GM12878 (cell line): Measurements from ENCODE around the gene POU2AF2. TPM values are rescaled to one million over a fixed set of nuclear protein-coding genes. Genes with fewer than 3 reads are reported as not detected.

Experiments
- ATAC-seq: fragments of 200-7000 bp; cut with Tn5 transposase; 3 replicates; pipeline ENCODE4 v1.9.1; 2020; ENCODE audit warnings: mild to moderate bottlenecking, moderate library complexity
- BruUV-seq: library from RNA; stranded (reverse); fragments of 400-500 nt; replicated peaks from 2 replicates; lab custom pipeline; 2021; lab: Mats Ljungman, UMichigan
- CTCF ChIA-PET: fragments of 300-600 bp; sonication (Branson Sonifier 250); formaldehyde crosslinking; extraction: SDS; loops from one replicate; lab custom pipeline; 2021; ENCODE audit warnings: inconsistent platforms; lab: Yijun Ruan, JAX
- POLR2A ChIA-PET: fragments of 350-600 bp; formaldehyde crosslinking; extraction: SDS; loops from one replicate; lab custom pipeline; 2021; ENCODE audit warnings: inconsistent platforms; lab: Charles Lee
- RAD21 ChIA-PET: fragments of 300-600 bp; sonication (Branson Sonifier 250); formaldehyde crosslinking; loops from one replicate; lab custom pipeline; 2023; ENCODE audit warnings: antibody characterized with exemption; ENCODE audit not compliant: unreplicated experiment; lab: Charles Lee
- SMC1A ChIA-PET: fragments of 300-600 bp; sonication (Branson Sonifier 250); formaldehyde crosslinking; loops from one replicate; lab custom pipeline; 2023; ENCODE audit not compliant: unreplicated experiment, uncharacterized antibody; lab: Charles Lee
- DNase-seq: peaks from one replicate; pipeline ENCODE4 v3.0.0-alpha.2; 2011; ENCODE audit warnings: low read depth, low spot score
- FAIRE-seq: peaks from 3 replicates; lab custom pipeline; 2011; peaks lifted over from hg19 to GRCh38; lab: Jason Lieb, UNC
- H2AFZ ChIP-seq: 2 replicates; pipeline ENCODE4 v1.6.0; 2011; ENCODE audit warnings: low read depth, low read length, control low read depth; ENCODE audit not compliant: control insufficient read depth
- H3K27ac ChIP-seq: 2 replicates; pipeline ENCODE4 v1.5.1; 2011; ENCODE audit warnings: control low read depth; ENCODE audit not compliant: control insufficient read depth, insufficient read depth
- H3K27me3 ChIP-seq, 2 experiments: replicated peaks in 1 of 2; 2 replicates each; pipeline versions ENCODE4 v1.6.0 to v1.6.1; 2011; ENCODE audit warnings: low read length in 1 of 2; ENCODE audit not compliant: control insufficient read depth in 2 of 2, insufficient read depth in 2 of 2
- H3K36me3 ChIP-seq, 2 experiments: 2 replicates each; pipeline ENCODE4 v1.5.1; 2011; ENCODE audit warnings: low read length in 1 of 2; ENCODE audit not compliant: control insufficient read depth in 2 of 2, insufficient read depth in 2 of 2
- H3K4me1 ChIP-seq: 2 replicates; pipeline ENCODE4 v1.6.1; 2011; ENCODE audit warnings: mild to moderate bottlenecking, low read length, moderate library complexity, mixed read lengths; ENCODE audit not compliant: control insufficient read depth, insufficient read depth
- H3K4me2 ChIP-seq: 2 replicates; pipeline ENCODE4 v1.6.0; 2011; ENCODE audit warnings: control low read depth; ENCODE audit not compliant: control insufficient read depth, insufficient read depth
- H3K4me3 ChIP-seq: fragments of 200-600 bp; sonication (generic); 2 replicates; pipeline ENCODE4 v1.5.1; 2016
- H3K79me2 ChIP-seq: 2 replicates; pipeline ENCODE4 v1.6.0; 2011; ENCODE audit warnings: low read length; ENCODE audit not compliant: control insufficient read depth, insufficient read depth
- H3K9ac ChIP-seq: 2 replicates; pipeline ENCODE4 v1.8.0; 2011; ENCODE audit warnings: low read length, control low read depth, mixed read lengths; ENCODE audit not compliant: control insufficient read depth, insufficient read depth
- H3K9me3 ChIP-seq: replicated peaks from 3 replicates; pipeline ENCODE4 v1.5.1; 2011; ENCODE audit warnings: mild to moderate bottlenecking, low read length; ENCODE audit not compliant: control insufficient read depth, insufficient read depth
- H4K20me1 ChIP-seq: 2 replicates; pipeline ENCODE4 v1.6.0; 2011; ENCODE audit not compliant: control insufficient read depth, insufficient read depth
- ASH2L ChIP-seq: fragments of 300-600, 200-600 bp; sonication (generic); IDR thresholded peaks from 2 replicates; pipeline ENCODE4 v1.6.1; 2017; ENCODE audit warnings: low read depth, mild to moderate bottlenecking, borderline replicate concordance
- ATF3 ChIP-seq: IDR thresholded peaks from 2 replicates; pipeline ENCODE4 v1.6.1; 2011; ENCODE audit warnings: low read depth, mild to moderate bottlenecking, low read length, moderate library complexity, borderline replicate concordance; ENCODE audit errors: extremely low read depth
- BHLHE40 ChIP-seq, 2 experiments: fragments of 450-650 bp in 1 of 2; IDR thresholded peaks; 2 replicates each; pipeline ENCODE4 v1.6.1; 2011 to 2017; ENCODE audit warnings: low read depth in 2 of 2, borderline replicate concordance in 1 of 2, improper control_type of control experiment in 1 of 2, low read length in 1 of 2, mild to moderate bottlenecking in 1 of 2
- CBX3 ChIP-seq: fragments of 200-600 bp; sonication (generic); IDR thresholded peaks from 2 replicates; pipeline ENCODE4 v1.6.1; 2016; ENCODE audit warnings: low read depth, borderline replicate concordance
- GATAD2B ChIP-seq: fragments of 450-650 bp; conservative IDR thresholded peaks from 2 replicates; pipeline ENCODE4 v1.6.1; 2017; ENCODE audit warnings: low read depth, mild to moderate bottlenecking, moderate library complexity
- IKZF2 ChIP-seq, 2 experiments: fragments of 450-650 bp; IDR thresholded peaks; 2 replicates each; pipeline ENCODE4 v1.6.1; 2017; ENCODE audit warnings: mild to moderate bottlenecking in 2 of 2, moderate library complexity in 2 of 2
- NFYB ChIP-seq: IDR thresholded peaks from 2 replicates; pipeline ENCODE4 v1.6.1; 2011; ENCODE audit warnings: low read depth, mild to moderate bottlenecking, low read length, improper control_type of control experiment, moderate library complexity; ENCODE audit not compliant: insufficient read depth
- NKRF ChIP-seq: fragments of 450-650 bp; conservative IDR thresholded peaks from 2 replicates; pipeline ENCODE4 v1.6.1; 2017; ENCODE audit warnings: mild to moderate bottlenecking, moderate library complexity
- RELA ChIP-seq: fragments of 450-650 bp; IDR thresholded peaks from 2 replicates; pipeline ENCODE4 v1.8.0; 2014; ENCODE audit warnings: borderline replicate concordance; ENCODE audit not compliant: partially characterized antibody
- RUNX3 ChIP-seq: IDR thresholded peaks from 2 replicates; pipeline ENCODE4 v1.6.1; 2012; ENCODE audit warnings: low read length, inconsistent platforms
- SP1 ChIP-seq: IDR thresholded peaks from one replicate; pipeline ENCODE4 v1.6.1; 2011; ENCODE audit warnings: low read depth, low read length
- SPI1 ChIP-seq: IDR thresholded peaks from 2 replicates; pipeline ENCODE4 v1.6.1; 2011; ENCODE audit warnings: low read depth, mild to moderate bottlenecking, low read length, moderate library complexity, borderline replicate concordance; ENCODE audit not compliant: insufficient read depth
- STAT1 ChIP-seq: fragments of 450-650 bp; conservative IDR thresholded peaks from 2 replicates; pipeline ENCODE4 v1.6.1; 2014; ENCODE audit warnings: antibody characterized with exemption, mild to moderate bottlenecking
- ZSCAN29 ChIP-seq: fragments of 450-650 bp; IDR thresholded peaks from 2 replicates; pipeline ENCODE4 v1.6.1; 2017; ENCODE audit warnings: mild to moderate bottlenecking, moderate library complexity
- WGBS: methylation state at CpG from one replicate; pipeline ENCODE4 v1.1.6; 2016; ENCODE audit warnings: low lambda C conversion rate; ENCODE audit not compliant: insufficient replicate concordance, insufficient coverage; ENCODE audit errors: missing lambda C conversion rate; 5-methylcytosine and 5-hydroxymethylcytosine counted together
- in situ Hi-C: fragments of 300-500 bp; cut with MboI; formaldehyde crosslinking; loops from 9 replicates; pipeline ENCODE4 v1.14.3; 2018; ENCODE audit warnings: mixed read lengths
- intact Hi-C: fragments of 100-400 bp; cut with micrococcal nuclease; formaldehyde crosslinking; loops from one replicate; pipeline ENCODE4 v1.14.2; 2022; ENCODE audit not compliant: unreplicated experiment
- polyA plus RNA-seq, 11 experiments: library from polyadenylated mRNA; depleted of rRNA in 4 of 11; unstranded in 6 of 11; stranded (reverse) in 5 of 11; fragments of >200 nt; fragmentation: Nextera tagmentation in 4 of 11; fragmentation: Illumina TruSeq in 1 of 11; extraction: Ambion mirVana in 4 of 11; extraction: Trizol in 1 of 11; gene quantifications; 1 replicate in 1 of 11; 2 replicates in 10 of 11; pipeline versions ENCODE4 v1.2.1 to v1.2.3, GENCODE V29; 2011 to 2016; ENCODE audit warnings: inconsistent platforms in 2 of 11, missing spikeins in 2 of 11, low read depth in 1 of 11
- total RNA-seq, 4 experiments: library from RNA; depleted of rRNA in 3 of 4; stranded (reverse); fragments of >200 nt in 3 of 4; fragmentation: Illumina TruSeq in 1 of 4; extraction: Trizol in 1 of 4; gene quantifications; 2 replicates each; pipeline versions ENCODE4 v1.2.1 to v1.2.3, GENCODE V29; 2013 to 2021

The POU2AF2 gene
- total and polyA plus RNA-seq, 10 of the 15 experiments (the other 5 are each of a cell fraction or from before 2014, with no cell fraction given) = not detected

GRCh38 chr11:111207213-111207612 is 38.3 kb upstream of the POU2AF2 start:
- Histone ChIP-seq H3K27me3 (peaks cover 2 to 4% of the 10 kb centered on the region in 2 experiments; a peak in 2 of 4 replicates), H3K27ac (no peak overlapping the region), H3K36me3 (no peaks in the 10 kb centered on the region), H3K4me1 (no peaks in the 10 kb centered on the region), H3K9me3 (no peaks in the 10 kb centered on the region), H2AFZ (no peak overlapping the region), H3K9ac (no peak overlapping the region), H3K4me2 (no peak overlapping the region), H4K20me1 (no peaks in the 10 kb centered on the region), H3K79me2 (no peaks in the 10 kb centered on the region), H3K4me3 (no peak overlapping the region)
- WGBS = 2% methylated on average over 2 of the region's 2 CpGs
- DNase-seq (no peak), FAIRE-seq (peak; percentile 72), ATAC-seq (no peak)
- ChIA-PET SMC1A (no interaction called here), CTCF (no interaction called here), RAD21 (no interaction called here), POLR2A (no interaction called here)
- in situ Hi-C loops (no loop called here), intact Hi-C loops (no loop called here)
- TF ChIP-seq SP1 = no peak
- 0 out of 2 replicates have a peak, but pooled peaks have one; percentile 27 for TF ChIP-seq RUNX3
- TF ChIP-seq SPI1 = peak; percentile 20; the same call in 1 of the 2 replicates
- TF ChIP-seq RELA = no peak
- TF ChIP-seq CBX3 = no peak
- BruUV-seq = no TSS peak

GRCh38 chr11:111209543-111210355 is 35.8 kb upstream of the POU2AF2 start:
- Histone ChIP-seq H3K9ac (no peak overlapping the region), H3K4me3 (no peak overlapping the region), H3K27ac (no peak overlapping the region), H3K36me3 (no peaks in the 10 kb centered on the region), H3K4me2 (no peak overlapping the region), H4K20me1 (no peaks in the 10 kb centered on the region), H3K4me1 (no peaks in the 10 kb centered on the region), H3K79me2 (no peaks in the 10 kb centered on the region), H3K9me3 (no peaks in the 10 kb centered on the region; the same call in 2 of the 3 replicates), H3K27me3 (peaks cover 0 to 4% of the 10 kb centered on the region in 2 experiments; a peak in 1 of 4 replicates), H2AFZ (no peak overlapping the region)
- SMC1A ChIA-PET = interaction anchor here (1.4 kb wide), 1 partner anchor 15 kb away, joined by 4 read pairs; no protein-coding TSS in a partner anchor
- WGBS = 6% methylated on average over 4 of the region's 4 CpGs
- CTCF ChIA-PET = interaction anchor here (1.7 kb wide), 1 partner anchor 774 kb away, joined by 3 read pairs; no protein-coding TSS in a partner anchor
- FAIRE-seq = no peak
- RAD21 ChIA-PET = no interaction called here
- POLR2A ChIA-PET = no interaction called here
- in situ Hi-C loops = no loop called here
- intact Hi-C loops = no loop called here
- BruUV-seq = no TSS peak
- no peak for ATAC-seq
- DNase-seq = no peak
- no peak for TF ChIP-seq STAT1
- TF ChIP-seq ATF3 = no peak
- TF ChIP-seq NKRF = no peak
- TF ChIP-seq BHLHE40 (IDR thresholded peaks at IDR 0.05; ENCODE audit: borderline replicate concordance in 1 of 2, low read depth in 2 of 2, low read length in 1 of 2) = no peak
- TF ChIP-seq GATAD2B = no peak
- no peak for TF ChIP-seq IKZF2 (IDR thresholded peaks at IDR 0.05)
- no peak for TF ChIP-seq ZSCAN29
- no peak for TF ChIP-seq ASH2L
- no peak for TF ChIP-seq NFYB
